Measurements from ENCODE around the gene MRPL58. TPM values are rescaled to one million over a fixed set of nuclear protein-coding genes. Genes with fewer than 3 reads are reported as not detected.

MRPL58 gene
- total and polyA plus RNA-seq, 2 experiments from 2014 or later = 38.0 to 66.7 TPM

DNA sequence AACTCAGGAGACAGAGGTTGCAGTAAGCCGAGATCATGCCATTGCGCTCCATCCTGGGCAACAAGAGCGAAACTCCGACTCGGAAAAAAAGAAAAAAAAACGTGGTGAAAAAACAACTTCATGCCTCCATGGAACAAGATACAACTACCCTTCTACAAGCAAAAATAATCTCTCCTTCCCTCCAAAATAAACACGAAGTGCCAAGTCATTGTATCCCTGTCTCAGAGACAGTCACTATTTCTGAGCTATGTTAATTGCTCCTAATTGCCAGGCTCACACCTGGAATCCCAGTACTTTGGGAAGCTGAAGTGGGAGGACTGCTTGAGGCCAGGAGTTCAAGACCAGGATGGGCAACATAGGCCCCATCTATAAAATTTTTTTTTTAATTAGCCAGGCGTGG lies 56.3 kb downstream of the MRPL58 start:
- H3K27ac Mint-ChIP-seq = no peak overlapping the region
- H3K36me3 Mint-ChIP-seq (ENCODE audit: low read depth) = peaks cover 14% of the 10 kb centered on the region; the same call in 2 of the 3 replicates
- no peak for ATAC-seq

More for the DNA sequence above, 56.3 kb downstream of the MRPL58 start:
- H3K4me1 Mint-ChIP-seq = no peaks in the 10 kb centered on the region
- no peaks in the 10 kb centered on the region for H3K9me3 Mint-ChIP-seq
- H3K27me3 Mint-ChIP-seq (ENCODE audit: insufficient read depth, low read depth, poor library complexity) = peaks cover 10% of the 10 kb centered on the region
- no peak for DNase-seq (ENCODE audit: low spot score)
- no peak for TF ChIP-seq ZNF114 (CRISPR knock-in tag; IDR thresholded peaks at IDR 0.05)
- TF ChIP-seq, protein P1, sequence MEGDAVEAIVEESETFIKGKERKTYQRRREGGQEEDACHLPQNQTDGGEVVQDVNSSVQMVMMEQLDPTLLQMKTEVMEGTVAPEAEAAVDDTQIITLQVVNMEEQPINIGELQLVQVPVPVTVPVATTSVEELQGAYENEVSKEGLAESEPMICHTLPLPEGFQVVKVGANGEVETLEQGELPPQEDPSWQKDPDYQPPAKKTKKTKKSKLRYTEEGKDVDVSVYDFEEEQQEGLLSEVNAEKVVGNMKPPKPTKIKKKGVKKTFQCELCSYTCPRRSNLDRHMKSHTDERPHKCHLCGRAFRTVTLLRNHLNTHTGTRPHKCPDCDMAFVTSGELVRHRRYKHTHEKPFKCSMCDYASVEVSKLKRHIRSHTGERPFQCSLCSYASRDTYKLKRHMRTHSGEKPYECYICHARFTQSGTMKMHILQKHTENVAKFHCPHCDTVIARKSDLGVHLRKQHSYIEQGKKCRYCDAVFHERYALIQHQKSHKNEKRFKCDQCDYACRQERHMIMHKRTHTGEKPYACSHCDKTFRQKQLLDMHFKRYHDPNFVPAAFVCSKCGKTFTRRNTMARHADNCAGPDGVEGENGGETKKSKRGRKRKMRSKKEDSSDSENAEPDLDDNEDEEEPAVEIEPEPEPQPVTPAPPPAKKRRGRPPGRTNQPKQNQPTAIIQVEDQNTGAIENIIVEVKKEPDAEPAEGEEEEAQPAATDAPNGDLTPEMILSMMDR (conservative IDR thresholded peaks at IDR 0.05; ENCODE audit: low read depth in 2 of 2) = no peak
- TF ChIP-seq EZH2 (IDR thresholded peaks at IDR 0.05; ENCODE audit: low read depth, unreplicated experiment) = no peak
- no peak for TF ChIP-seq JUNB (IDR thresholded peaks at IDR 0.05; ENCODE audit: unreplicated experiment)
- no peak for TF ChIP-seq POLR2AphosphoS5 (IDR thresholded peaks at IDR 0.05; ENCODE audit: low read depth)
- TF ChIP-seq CREB1 (CRISPR knock-in tag; IDR thresholded peaks at IDR 0.05; ENCODE audit: low read depth) = no peak
- TF ChIP-seq NANOG (IDR thresholded peaks at IDR 0.05; ENCODE audit: borderline replicate concordance) = no peak
- TF ChIP-seq, protein P2, sequence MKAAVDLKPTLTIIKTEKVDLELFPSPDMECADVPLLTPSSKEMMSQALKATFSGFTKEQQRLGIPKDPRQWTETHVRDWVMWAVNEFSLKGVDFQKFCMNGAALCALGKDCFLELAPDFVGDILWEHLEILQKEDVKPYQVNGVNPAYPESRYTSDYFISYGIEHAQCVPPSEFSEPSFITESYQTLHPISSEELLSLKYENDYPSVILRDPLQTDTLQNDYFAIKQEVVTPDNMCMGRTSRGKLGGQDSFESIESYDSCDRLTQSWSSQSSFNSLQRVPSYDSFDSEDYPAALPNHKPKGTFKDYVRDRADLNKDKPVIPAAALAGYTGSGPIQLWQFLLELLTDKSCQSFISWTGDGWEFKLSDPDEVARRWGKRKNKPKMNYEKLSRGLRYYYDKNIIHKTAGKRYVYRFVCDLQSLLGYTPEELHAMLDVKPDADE (IDR thresholded peaks at IDR 0.05) = no peak
- TF ChIP-seq, protein P3, sequence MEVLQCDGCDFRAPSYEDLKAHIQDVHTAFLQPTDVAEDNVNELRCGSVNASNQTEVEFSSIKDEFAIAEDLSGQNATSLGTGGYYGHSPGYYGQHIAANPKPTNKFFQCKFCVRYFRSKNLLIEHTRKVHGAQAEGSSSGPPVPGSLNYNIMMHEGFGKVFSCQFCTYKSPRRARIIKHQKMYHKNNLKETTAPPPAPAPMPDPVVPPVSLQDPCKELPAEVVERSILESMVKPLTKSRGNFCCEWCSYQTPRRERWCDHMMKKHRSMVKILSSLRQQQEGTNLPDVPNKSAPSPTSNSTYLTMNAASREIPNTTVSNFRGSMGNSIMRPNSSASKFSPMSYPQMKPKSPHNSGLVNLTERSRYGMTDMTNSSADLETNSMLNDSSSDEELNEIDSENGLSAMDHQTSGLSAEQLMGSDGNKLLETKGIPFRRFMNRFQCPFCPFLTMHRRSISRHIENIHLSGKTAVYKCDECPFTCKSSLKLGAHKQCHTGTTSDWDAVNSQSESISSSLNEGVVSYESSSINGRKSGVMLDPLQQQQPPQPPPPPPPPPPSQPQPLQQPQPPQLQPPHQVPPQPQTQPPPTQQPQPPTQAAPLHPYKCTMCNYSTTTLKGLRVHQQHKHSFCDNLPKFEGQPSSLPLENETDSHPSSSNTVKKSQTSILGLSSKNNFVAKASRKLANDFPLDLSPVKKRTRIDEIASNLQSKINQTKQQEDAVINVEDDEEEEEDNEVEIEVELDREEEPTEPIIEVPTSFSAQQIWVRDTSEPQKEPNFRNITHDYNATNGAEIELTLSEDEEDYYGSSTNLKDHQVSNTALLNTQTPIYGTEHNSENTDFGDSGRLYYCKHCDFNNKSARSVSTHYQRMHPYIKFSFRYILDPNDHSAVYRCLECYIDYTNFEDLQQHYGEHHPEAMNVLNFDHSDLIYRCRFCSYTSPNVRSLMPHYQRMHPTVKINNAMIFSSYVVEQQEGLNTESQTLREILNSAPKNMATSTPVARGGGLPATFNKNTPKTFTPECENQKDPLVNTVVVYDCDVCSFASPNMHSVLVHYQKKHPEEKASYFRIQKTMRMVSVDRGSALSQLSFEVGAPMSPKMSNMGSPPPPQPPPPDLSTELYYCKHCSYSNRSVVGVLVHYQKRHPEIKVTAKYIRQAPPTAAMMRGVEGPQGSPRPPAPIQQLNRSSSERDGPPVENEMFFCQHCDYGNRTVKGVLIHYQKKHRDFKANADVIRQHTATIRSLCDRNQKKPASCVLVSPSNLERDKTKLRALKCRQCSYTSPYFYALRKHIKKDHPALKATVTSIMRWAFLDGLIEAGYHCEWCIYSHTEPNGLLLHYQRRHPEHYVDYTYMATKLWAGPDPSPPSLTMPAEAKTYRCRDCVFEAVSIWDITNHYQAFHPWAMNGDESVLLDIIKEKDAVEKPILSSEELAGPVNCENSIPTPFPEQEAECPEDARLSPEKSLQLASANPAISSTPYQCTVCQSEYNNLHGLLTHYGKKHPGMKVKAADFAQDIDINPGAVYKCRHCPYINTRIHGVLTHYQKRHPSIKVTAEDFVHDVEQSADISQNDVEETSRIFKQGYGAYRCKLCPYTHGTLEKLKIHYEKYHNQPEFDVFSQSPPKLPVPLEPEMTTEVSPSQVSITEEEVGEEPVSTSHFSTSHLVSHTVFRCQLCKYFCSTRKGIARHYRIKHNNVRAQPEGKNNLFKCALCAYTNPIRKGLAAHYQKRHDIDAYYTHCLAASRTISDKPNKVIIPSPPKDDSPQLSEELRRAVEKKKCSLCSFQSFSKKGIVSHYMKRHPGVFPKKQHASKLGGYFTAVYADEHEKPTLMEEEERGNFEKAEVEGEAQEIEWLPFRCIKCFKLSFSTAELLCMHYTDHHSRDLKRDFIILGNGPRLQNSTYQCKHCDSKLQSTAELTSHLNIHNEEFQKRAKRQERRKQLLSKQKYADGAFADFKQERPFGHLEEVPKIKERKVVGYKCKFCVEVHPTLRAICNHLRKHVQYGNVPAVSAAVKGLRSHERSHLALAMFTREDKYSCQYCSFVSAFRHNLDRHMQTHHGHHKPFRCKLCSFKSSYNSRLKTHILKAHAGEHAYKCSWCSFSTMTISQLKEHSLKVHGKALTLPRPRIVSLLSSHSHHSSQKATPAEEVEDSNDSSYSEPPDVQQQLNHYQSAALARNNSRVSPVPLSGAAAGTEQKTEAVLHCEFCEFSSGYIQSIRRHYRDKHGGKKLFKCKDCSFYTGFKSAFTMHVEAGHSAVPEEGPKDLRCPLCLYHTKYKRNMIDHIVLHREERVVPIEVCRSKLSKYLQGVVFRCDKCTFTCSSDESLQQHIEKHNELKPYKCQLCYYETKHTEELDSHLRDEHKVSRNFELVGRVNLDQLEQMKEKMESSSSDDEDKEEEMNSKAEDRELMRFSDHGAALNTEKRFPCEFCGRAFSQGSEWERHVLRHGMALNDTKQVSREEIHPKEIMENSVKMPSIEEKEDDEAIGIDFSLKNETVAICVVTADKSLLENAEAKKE (CRISPR knock-in tag; IDR thresholded peaks at IDR 0.05) = no peak
- no peak for TF ChIP-seq STAT1 (IDR thresholded peaks at IDR 0.05; ENCODE audit: unreplicated experiment)
- TF ChIP-seq ZNF331 (CRISPR knock-in tag; IDR thresholded peaks at IDR 0.05; ENCODE audit: low read depth) = no peak
- TF ChIP-seq, protein P4, sequence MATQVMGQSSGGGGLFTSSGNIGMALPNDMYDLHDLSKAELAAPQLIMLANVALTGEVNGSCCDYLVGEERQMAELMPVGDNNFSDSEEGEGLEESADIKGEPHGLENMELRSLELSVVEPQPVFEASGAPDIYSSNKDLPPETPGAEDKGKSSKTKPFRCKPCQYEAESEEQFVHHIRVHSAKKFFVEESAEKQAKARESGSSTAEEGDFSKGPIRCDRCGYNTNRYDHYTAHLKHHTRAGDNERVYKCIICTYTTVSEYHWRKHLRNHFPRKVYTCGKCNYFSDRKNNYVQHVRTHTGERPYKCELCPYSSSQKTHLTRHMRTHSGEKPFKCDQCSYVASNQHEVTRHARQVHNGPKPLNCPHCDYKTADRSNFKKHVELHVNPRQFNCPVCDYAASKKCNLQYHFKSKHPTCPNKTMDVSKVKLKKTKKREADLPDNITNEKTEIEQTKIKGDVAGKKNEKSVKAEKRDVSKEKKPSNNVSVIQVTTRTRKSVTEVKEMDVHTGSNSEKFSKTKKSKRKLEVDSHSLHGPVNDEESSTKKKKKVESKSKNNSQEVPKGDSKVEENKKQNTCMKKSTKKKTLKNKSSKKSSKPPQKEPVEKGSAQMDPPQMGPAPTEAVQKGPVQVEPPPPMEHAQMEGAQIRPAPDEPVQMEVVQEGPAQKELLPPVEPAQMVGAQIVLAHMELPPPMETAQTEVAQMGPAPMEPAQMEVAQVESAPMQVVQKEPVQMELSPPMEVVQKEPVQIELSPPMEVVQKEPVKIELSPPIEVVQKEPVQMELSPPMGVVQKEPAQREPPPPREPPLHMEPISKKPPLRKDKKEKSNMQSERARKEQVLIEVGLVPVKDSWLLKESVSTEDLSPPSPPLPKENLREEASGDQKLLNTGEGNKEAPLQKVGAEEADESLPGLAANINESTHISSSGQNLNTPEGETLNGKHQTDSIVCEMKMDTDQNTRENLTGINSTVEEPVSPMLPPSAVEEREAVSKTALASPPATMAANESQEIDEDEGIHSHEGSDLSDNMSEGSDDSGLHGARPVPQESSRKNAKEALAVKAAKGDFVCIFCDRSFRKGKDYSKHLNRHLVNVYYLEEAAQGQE (IDR thresholded peaks at IDR 0.05; ENCODE audit: unreplicated experiment) = no peak
- TF ChIP-seq EZH2phosphoT487 (IDR thresholded peaks at IDR 0.05; ENCODE audit: unreplicated experiment) = no peak
- Histone ChIP-seq H4K20me1 (replicated peaks; ENCODE audit: insufficient read depth) (peaks cover 6% of the 10 kb centered on the region; the same call in 1 of the 2 replicates), H3K4me1 (ENCODE audit: insufficient read depth) (no peaks in the 10 kb centered on the region), H3K4me3 (no peak overlapping the region), H2AFZ (no peak overlapping the region), H3K27me3 (ENCODE audit: insufficient read depth) (no peaks in the 10 kb centered on the region), H3K27ac (ENCODE audit: low read depth) (no peak overlapping the region), H3F3A (replicated peaks; ENCODE audit: low read depth) (0 out of 2 replicates have a peak, but pooled peaks cover 3% of the 10 kb centered on the region), H3K36me3 (ENCODE audit: insufficient read depth) (0 out of 2 replicates have a peak, but pooled peaks cover 5% of the 10 kb centered on the region), H3K9me2 (ENCODE audit: insufficient read depth) (no peaks in the 10 kb centered on the region), H3K79me2 (replicated peaks; ENCODE audit: insufficient read depth) (no peaks in the 10 kb centered on the region), H3K4me2 (no peak overlapping the region)
- no peak overlapping the region for H3K4me3 Mint-ChIP-seq
